BLaER1 treated with 17β-estradiol and CSF1 and Interleukin-3, amounts not matched to agents 10 nM and 100 nM (cell line): ENCODE measurements around the gene PPL.

Experiments
- H3K27ac ChIP-seq, 11 experiments: shearing (Covaris generic); formaldehyde crosslinking; 2 replicates each; pipeline ENCODE4 v1.8.1; 2022
- H3K27me3 ChIP-seq, 11 experiments: shearing (Covaris generic); formaldehyde crosslinking; 2 replicates each; pipeline ENCODE4 v1.8.1; 2022
- H3K36me3 ChIP-seq, 11 experiments: shearing (Covaris generic); formaldehyde crosslinking; 2 replicates each; pipeline ENCODE4 v1.8.1; 2022
- H3K4me1 ChIP-seq, 10 experiments: shearing (Covaris generic); formaldehyde crosslinking; 2 replicates each; pipeline ENCODE4 v1.8.1; 2022
- H3K4me2 ChIP-seq, 11 experiments: shearing (Covaris generic); formaldehyde crosslinking; 2 replicates each; pipeline ENCODE4 v1.8.1; 2022
- H3K4me3 ChIP-seq, 10 experiments: shearing (Covaris generic); formaldehyde crosslinking; 2 replicates each; pipeline ENCODE4 v1.8.1; 2022
- H3K9ac ChIP-seq, 11 experiments: shearing (Covaris generic); formaldehyde crosslinking; 2 replicates each; pipeline ENCODE4 v1.8.1; 2022
- H3K9me3 ChIP-seq, 11 experiments: shearing (Covaris generic); formaldehyde crosslinking; replicated peaks in 1 of 11; 2 replicates each; pipeline ENCODE4 v1.8.1; 2022
- H4K20me1 ChIP-seq, 11 experiments: shearing (Covaris generic); formaldehyde crosslinking; 2 replicates each; pipeline ENCODE4 v1.8.1; 2022
- Cebpa-rat ChIP-seq, 11 experiments: shearing (Covaris generic); IDR thresholded peaks; 2 replicates each; pipeline ENCODE4 v1.8.1; 2022

PPL gene

DNA sequence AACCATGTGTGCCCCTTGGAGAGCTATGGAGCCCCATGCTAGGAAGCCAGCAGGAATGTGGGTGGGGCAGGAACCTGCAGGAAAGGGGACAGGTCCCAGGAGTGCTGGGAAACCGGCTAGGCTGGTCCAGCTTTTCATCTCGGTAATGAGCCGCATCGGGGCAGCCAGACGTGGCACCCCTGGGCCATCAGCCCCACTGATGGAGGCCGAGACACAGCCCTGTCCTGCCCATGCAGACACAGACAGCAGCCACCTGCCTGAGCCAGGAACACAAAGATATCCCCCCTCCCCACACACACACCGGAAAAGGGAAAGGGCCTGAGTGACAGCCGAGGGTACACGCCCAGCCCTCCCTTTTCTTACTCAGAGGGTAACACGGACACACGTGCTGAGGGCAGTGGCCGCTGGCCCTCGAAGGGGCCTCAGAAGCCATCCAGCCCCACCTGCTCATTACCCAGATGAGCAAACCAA, 18.1 kb downstream of the PPL start:
- peaks cover 11 to 23% (median 21%) of the 10 kb centered on the region in 10 experiments; a peak in 19 of 20 replicates for H3K4me1 ChIP-seq
- H3K9me3 ChIP-seq, result no peaks in the 10 kb centered on the region
- no peak overlapping the region for H3K4me3 ChIP-seq
- peaks cover 0 to 5% (median 0%) of the 10 kb centered on the region in 11 experiments; a peak in 4 of 22 replicates for H3K27me3 ChIP-seq
- H3K4me2 ChIP-seq, result no peak overlapping the region
- peaks cover 0 to 14% (median 9%) of the 10 kb centered on the region in 11 experiments; a peak in 11 of 22 replicates for H4K20me1 ChIP-seq
- no peak overlapping the region for H3K9ac ChIP-seq
- no peaks in the 10 kb centered on the region for H3K36me3 ChIP-seq
- no peak overlapping the region for H3K27ac ChIP-seq
- TF ChIP-seq Cebpa-rat (IDR thresholded peaks at IDR 0.05), result no peak

GRCh38 chr16:4917117-4917516, 19.8 kb downstream of the PPL start:
- Histone ChIP-seq H4K20me1 (peaks cover 0 to 18% (median 9%) of the 10 kb centered on the region in 11 experiments; a peak in 12 of 22 replicates), H3K4me2 (no peak overlapping the region), H3K9ac (no peak overlapping the region), H3K9me3 (no peaks in the 10 kb centered on the region), H3K27me3 (peaks cover 0 to 9% (median 0%) of the 10 kb centered on the region in 11 experiments; a peak in 5 of 22 replicates), H3K4me3 (no peak overlapping the region), H3K4me1 (peaks cover 15 to 30% (median 26%) of the 10 kb centered on the region in 10 experiments; a peak in 19 of 20 replicates), H3K27ac (no peak overlapping the region), H3K36me3 (no peaks in the 10 kb centered on the region)
- TF ChIP-seq Cebpa-rat (IDR thresholded peaks at IDR 0.05), result no peak

DNA sequence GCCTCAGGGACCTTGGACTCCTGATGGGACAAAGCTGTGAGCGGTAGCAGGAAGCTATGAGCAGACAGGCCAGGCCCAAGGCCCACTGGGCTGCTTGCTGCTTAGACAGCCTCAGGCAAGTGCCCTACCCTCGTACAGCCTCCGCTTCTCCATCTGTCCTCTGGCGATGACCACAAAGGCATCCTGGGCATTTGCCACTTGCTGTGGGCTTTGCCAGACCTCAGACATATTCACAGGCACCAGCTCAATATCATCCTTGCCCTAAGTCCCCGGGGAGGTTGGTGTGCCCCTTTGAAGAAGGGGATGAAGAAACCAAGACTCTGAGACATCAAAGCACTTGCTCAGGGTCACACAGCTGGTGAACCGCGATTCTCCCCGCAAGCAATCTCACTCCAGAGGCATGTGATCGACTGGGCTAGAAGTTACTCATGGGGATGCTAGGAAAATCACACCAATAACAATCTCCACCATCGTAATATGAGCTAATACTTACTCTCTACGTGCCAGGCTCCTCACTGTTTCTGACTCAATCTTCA, 21.7 kb downstream of the PPL start:
- H3K9ac ChIP-seq, result peak overlapping the region in 4 of 11 experiments; percentile 0 to 31 (median 14); a peak in 2 of 22 replicates
- H3K9me3 ChIP-seq, result no peaks in the 10 kb centered on the region

GRCh38 chr16:4914528-4915225, 22.3 kb downstream of the PPL start:
- no peaks in the 10 kb centered on the region for H3K9me3 ChIP-seq
- TF ChIP-seq Cebpa-rat (IDR thresholded peaks at IDR 0.05), result no peak
- H3K4me1 ChIP-seq, result peaks cover 15 to 30% (median 26%) of the 10 kb centered on the region in 10 experiments; a peak in 19 of 20 replicates
- no peak overlapping the region for H3K4me3 ChIP-seq
- peak overlapping the region; percentile 11 to 89 (median 68); a peak in 20 of 22 replicates for H3K4me2 ChIP-seq
- H4K20me1 ChIP-seq, result peaks cover 0 to 18% (median 9%) of the 10 kb centered on the region in 11 experiments; a peak in 12 of 22 replicates
- peak overlapping the region in 3 of 11 experiments; percentile 8 to 53 (median 43); a peak in 6 of 22 replicates for H3K27ac ChIP-seq
- no peaks in the 10 kb centered on the region for H3K36me3 ChIP-seq
- peaks cover 0 to 9% (median 0%) of the 10 kb centered on the region in 11 experiments; a peak in 5 of 22 replicates for H3K27me3 ChIP-seq
- peak overlapping the region in 4 of 11 experiments; percentile 0 to 31 (median 14); a peak in 2 of 22 replicates for H3K9ac ChIP-seq

More for the DNA sequence above, 21.7 kb downstream of the PPL start:
- H3K4me1 ChIP-seq, result peaks cover 15 to 30% (median 26%) of the 10 kb centered on the region in 10 experiments; a peak in 19 of 20 replicates
- peaks cover 0 to 9% (median 0%) of the 10 kb centered on the region in 11 experiments; a peak in 5 of 22 replicates for H3K27me3 ChIP-seq
- peak overlapping the region; percentile 11 to 89 (median 68); a peak in 20 of 22 replicates for H3K4me2 ChIP-seq
- H3K36me3 ChIP-seq, result no peaks in the 10 kb centered on the region
- peaks cover 0 to 18% (median 9%) of the 10 kb centered on the region in 11 experiments; a peak in 12 of 22 replicates for H4K20me1 ChIP-seq
- peak overlapping the region in 3 of 11 experiments; percentile 8 to 53 (median 43); a peak in 6 of 22 replicates for H3K27ac ChIP-seq
- TF ChIP-seq Cebpa-rat (IDR thresholded peaks at IDR 0.05), result peak in 5 of 11 experiments; percentile 11 to 80 (median 40); a peak in 7 of 22 replicates
- no peak overlapping the region for H3K4me3 ChIP-seq

DNA sequence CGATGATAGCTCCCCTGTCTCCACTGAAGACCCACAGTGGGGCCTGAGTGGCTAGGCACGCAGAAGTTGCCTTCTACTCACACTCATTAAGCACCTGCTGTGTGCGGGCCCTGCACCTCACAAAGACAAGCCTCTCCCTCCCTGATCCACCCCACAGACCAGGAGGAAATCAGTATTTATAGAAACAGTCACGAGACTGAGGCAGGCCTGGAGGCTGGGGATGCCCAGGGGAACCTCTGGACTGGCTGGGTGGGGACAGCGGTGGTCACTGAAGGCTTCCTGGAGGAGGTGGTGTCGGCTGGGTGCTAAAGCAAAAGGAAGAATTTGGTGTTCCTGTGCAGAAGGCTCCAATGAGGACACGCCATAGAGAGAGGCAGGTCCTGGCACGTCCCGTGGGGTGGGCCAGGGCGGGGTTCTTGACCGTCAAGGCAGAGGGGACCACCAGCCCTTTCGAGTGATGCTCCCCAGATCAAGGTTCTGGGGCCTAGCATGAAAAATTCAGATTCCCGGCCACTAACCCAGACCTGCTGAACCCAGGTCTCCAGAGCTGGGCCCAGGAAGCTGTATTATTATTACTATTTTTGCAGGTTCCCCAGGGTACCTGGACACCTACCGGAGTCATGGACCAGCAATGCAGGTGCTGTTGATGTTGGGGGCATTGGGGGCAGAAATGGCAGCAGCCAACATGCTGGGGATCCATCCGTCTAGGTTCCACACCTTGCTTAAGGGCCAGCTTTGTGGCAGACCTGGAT, 23.0 kb downstream of the PPL start:
- no peak for TF ChIP-seq Cebpa-rat (IDR thresholded peaks at IDR 0.05)
- Histone ChIP-seq H3K4me3 (no peak overlapping the region), H3K4me2 (peak overlapping the region; percentile 27 to 89 (median 68); a peak in 20 of 22 replicates), H3K4me1 (peaks cover 15 to 30% (median 26%) of the 10 kb centered on the region in 10 experiments; a peak in 19 of 20 replicates), H4K20me1 (peaks cover 0 to 17% (median 9%) of the 10 kb centered on the region in 11 experiments; a peak in 12 of 22 replicates), H3K27me3 (peaks cover 0 to 9% (median 0%) of the 10 kb centered on the region in 11 experiments; a peak in 5 of 22 replicates), H3K36me3 (no peaks in the 10 kb centered on the region), H3K9ac (no peak overlapping the region), H3K27ac (no peak overlapping the region), H3K9me3 (no peaks in the 10 kb centered on the region)

DNA sequence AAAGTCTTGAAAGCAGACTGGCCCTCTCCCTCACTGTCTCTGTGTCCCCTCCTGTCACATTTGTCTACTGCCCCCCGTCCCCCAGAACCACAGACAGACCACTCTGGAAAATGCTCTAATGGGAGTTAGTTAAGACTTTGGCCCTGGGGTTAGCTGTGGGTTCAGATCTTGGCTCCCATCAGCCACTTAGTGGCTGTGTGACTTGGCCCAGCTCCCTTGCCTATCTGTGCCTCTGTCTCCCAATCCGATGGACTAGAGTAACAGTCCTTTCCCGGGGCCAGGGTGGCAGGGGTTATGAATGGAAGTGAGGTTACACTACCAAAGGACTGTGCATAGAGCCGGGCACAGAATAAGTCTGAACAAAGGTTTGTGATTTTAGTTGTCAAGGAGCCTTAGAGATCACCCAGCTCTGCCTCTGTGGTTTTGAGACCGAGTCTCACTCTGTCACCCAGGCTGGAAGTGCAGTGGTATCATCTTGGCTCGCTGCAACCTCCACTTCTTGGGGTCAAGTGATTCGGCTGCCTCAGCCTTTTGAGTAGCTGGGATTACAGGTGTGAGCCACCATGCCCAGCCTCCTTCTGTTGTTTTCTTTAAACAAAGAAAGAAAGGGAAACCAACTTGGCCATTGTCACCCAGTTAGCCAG, 23.7 kb downstream of the PPL start:
- H3K9me3 ChIP-seq, result no peaks in the 10 kb centered on the region
- peaks cover 0 to 9% (median 0%) of the 10 kb centered on the region in 11 experiments; a peak in 5 of 22 replicates for H3K27me3 ChIP-seq
- H3K4me3 ChIP-seq, result no peak overlapping the region
- no peak overlapping the region for H3K27ac ChIP-seq
- H3K36me3 ChIP-seq, result no peaks in the 10 kb centered on the region
- peaks cover 0 to 16% (median 9%) of the 10 kb centered on the region in 11 experiments; a peak in 12 of 22 replicates for H4K20me1 ChIP-seq
- no peak overlapping the region for H3K9ac ChIP-seq
- H3K4me1 ChIP-seq, result peaks cover 15 to 30% (median 26%) of the 10 kb centered on the region in 10 experiments; a peak in 19 of 20 replicates
- peak overlapping the region; percentile 13 to 89 (median 61); a peak in 16 of 22 replicates for H3K4me2 ChIP-seq
- TF ChIP-seq Cebpa-rat (IDR thresholded peaks at IDR 0.05), result no peak

- peaks cover 0 to 16% (median 9%) of the 10 kb centered on the region in 11 experiments; a peak in 12 of 22 replicates for H4K20me1 ChIP-seq
- H3K9ac ChIP-seq, result no peak overlapping the region
- H3K4me3 ChIP-seq, result no peak overlapping the region
- H3K27me3 ChIP-seq, result peaks cover 0 to 9% (median 0%) of the 10 kb centered on the region in 11 experiments; a peak in 3 of 22 replicates
- H3K36me3 ChIP-seq, result no peaks in the 10 kb centered on the region
- no peaks in the 10 kb centered on the region for H3K9me3 ChIP-seq
- H3K4me2 ChIP-seq, result no peak overlapping the region
- peaks cover 15 to 30% (median 26%) of the 10 kb centered on the region in 10 experiments; a peak in 19 of 20 replicates for H3K4me1 ChIP-seq
- no peak for TF ChIP-seq Cebpa-rat (IDR thresholded peaks at IDR 0.05)
- H3K27ac ChIP-seq, result no peak overlapping the region
These were observed 25.0 kb downstream of the PPL start for GRCh38 chr16:4911970-4912386.

DNA sequence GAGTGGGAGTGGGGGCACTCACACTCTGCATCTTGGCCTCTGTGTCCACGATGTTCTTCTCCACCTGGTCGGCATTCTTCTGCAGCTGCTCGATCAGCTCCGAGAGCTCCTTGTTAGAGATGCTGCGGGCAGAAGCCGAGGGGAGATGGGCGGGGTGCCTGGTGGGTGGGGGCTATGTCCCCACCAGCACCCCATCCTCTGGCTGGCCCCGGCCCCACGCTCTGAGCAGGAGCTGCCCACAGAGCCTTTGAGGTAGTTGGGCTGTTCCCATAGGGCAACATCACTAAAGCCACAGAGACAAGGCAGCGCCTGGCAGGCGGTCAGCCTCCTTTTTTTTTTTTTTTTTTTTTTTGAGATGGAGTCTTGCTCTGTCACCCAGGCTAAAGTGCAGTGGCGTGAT, 26.1 kb downstream of the PPL start:
- TF ChIP-seq Cebpa-rat (IDR thresholded peaks at IDR 0.05), result no peak
- H3K27me3 ChIP-seq, result peaks cover 0 to 9% (median 0%) of the 10 kb centered on the region in 11 experiments; a peak in 3 of 22 replicates
- peaks cover 0 to 16% (median 9%) of the 10 kb centered on the region in 11 experiments; a peak in 12 of 22 replicates for H4K20me1 ChIP-seq
- H3K27ac ChIP-seq, result no peak overlapping the region
- no peaks in the 10 kb centered on the region for H3K9me3 ChIP-seq
- H3K4me2 ChIP-seq, result no peak overlapping the region
- H3K4me3 ChIP-seq, result no peak overlapping the region
- no peak overlapping the region for H3K9ac ChIP-seq
- peaks cover 15 to 28% (median 25%) of the 10 kb centered on the region in 10 experiments; a peak in 19 of 20 replicates for H3K4me1 ChIP-seq
- no peaks in the 10 kb centered on the region for H3K36me3 ChIP-seq
